DLD1 (cell line): ENCODE data around the gene GABPB1.

ENCODE experiments used
- in situ Hi-C: cut with HindIII; loops from 2 replicates; pipeline ENCODE4 v1.10.0; 2017; ENCODE audit warnings: low sequenced_read_pairs

The GABPB1 gene

DNA sequence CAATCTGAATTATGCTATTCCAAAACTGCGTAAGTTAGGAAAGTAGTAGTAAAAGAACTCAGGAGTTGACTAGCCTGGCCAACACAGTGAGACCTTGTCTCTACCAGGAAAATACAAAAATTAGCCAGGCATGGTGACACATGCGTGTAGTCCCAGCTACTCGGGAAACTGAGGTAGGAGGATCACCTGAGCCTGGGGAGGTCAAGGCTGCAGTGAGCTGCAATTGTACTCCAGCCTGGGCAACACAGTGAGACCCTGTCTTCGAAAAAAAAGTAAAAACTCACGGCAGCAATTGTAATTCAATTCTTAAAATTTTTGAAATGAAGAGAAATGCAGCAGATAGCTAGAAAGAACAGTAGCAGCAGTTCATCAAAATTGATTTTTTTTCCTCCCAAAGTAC, 9.7 kb downstream of the GABPB1 start:
- in situ Hi-C loops, result no loop called here

DNA sequence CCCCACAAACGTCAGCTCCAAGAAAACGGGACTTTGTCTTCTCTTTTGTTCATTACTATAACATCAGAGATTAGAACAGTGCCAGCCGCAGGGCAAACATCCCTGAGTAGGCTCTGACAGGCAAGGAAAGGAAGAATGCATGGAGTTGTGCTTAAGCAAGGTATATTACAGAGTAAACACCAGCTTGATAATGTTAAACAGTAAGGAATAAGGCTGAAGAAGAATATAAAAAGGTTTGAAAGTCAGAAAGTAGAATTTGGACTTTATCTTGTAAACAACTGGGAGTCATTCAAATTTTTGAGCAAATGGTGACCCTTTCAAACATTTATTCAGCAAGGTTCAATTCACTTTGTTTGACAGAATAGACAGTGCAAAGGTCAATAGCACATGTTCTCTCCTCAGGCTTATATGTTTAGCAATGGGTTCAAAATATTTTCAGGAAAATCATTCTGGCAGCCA, 11.0 kb downstream of the GABPB1 start:
- in situ Hi-C loops, result no loop called here

DNA sequence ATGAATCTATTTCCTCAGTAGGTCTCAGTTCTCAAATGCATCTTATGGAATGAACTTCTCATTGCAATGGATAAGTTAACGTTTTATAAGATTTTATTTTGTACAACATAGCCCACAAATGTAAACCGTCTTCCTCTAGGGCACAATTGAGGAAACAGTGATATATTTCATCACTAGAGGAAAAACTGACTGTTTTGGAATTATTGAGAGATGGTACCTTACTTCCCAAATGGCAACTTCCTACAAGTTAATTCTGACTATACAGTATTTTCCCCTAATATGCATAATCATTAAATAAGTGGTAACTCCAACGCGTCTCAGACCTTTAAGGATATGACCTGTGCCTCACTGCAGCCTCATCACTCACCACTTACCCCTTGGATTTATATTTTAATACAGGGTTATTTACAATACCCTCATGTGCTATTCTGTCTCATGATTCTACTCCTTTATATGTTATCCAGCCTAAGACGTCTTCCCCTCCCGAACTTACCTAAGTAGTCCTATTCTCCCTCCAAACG, 13.3 kb downstream of the GABPB1 start:
- in situ Hi-C loops, result no loop called here

- in situ Hi-C loops, result no loop called here
Measured at GRCh38 chr15:50340416-50340815, 14.6 kb downstream of the GABPB1 start.

DNA sequence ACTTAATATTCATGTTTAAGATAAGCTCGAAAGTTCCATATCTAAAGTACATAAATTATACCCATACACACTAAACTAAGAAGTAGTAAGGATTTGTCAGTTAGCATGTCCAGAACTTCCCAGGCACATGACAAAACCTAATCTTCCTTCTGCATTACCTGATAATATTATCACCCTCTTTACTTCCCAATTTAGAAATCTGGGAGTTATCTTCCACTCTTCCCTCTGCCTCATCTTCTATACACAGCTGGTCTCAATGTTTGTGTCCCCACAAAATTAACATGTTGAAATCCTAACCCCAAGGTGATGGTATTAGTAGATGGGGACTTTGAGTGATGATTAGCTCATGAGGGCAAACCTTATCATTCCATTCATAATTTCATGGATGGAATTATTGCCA, 15.3 kb downstream of the GABPB1 start:
- in situ Hi-C loops, result no loop called here

- in situ Hi-C loops, result no loop called here
Measured at GRCh38 chr15:50335251-50335650, 19.7 kb downstream of the GABPB1 start.

- in situ Hi-C loops, result no loop called here
Measured at GRCh38 chr15:50333229-50333628, 21.8 kb downstream of the GABPB1 start.

GRCh38 chr15:50330921-50331320, 24.1 kb downstream of the GABPB1 start:
- in situ Hi-C loops, result no loop called here

DNA sequence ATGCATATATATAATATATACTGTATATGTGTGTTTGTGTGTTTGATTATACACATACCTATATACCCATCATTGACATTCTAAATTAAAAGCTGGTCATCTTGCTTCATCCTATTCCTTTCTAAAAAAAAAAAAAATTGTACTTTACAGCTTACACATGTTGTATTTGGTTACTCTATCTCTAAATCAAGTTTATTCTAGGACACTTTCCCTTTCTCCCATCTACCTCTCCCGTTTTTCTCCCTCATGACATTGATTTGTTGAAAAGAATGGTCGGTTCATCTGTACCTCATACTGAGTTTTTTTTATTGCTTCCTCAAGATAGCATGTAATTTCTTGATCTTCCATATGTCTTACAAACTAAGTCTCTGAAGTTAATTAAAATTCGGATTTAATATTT, 26.9 kb downstream of the GABPB1 start:
- in situ Hi-C loops, result no loop called here

GRCh38 chr15:50321680-50322210, 33.3 kb downstream of the GABPB1 start:
- in situ Hi-C loops, result no loop called here

- in situ Hi-C loops, result no loop called here
Measured at GRCh38 chr15:50320504-50320903, 34.5 kb downstream of the GABPB1 start.

DNA sequence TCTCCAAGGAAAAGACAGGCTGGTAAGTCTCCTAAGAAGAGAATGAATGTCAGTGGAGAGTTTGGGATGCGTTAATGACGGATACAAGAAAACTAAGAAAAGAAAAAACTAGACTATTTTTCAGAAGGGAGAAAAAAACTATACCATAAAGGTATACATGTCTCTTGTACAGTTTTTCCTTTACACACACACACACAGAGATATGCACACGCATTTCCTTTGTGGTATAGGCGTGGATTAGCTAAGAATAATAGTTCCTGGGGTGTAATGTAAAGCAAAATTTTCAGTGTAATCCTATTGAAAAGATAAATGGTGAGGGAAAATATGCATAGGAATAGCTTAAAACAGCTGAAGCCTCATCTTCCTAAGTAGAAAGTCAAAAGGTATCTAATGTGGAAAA, 36.3 kb downstream of the GABPB1 start:
- in situ Hi-C loops, result no loop called here

DNA sequence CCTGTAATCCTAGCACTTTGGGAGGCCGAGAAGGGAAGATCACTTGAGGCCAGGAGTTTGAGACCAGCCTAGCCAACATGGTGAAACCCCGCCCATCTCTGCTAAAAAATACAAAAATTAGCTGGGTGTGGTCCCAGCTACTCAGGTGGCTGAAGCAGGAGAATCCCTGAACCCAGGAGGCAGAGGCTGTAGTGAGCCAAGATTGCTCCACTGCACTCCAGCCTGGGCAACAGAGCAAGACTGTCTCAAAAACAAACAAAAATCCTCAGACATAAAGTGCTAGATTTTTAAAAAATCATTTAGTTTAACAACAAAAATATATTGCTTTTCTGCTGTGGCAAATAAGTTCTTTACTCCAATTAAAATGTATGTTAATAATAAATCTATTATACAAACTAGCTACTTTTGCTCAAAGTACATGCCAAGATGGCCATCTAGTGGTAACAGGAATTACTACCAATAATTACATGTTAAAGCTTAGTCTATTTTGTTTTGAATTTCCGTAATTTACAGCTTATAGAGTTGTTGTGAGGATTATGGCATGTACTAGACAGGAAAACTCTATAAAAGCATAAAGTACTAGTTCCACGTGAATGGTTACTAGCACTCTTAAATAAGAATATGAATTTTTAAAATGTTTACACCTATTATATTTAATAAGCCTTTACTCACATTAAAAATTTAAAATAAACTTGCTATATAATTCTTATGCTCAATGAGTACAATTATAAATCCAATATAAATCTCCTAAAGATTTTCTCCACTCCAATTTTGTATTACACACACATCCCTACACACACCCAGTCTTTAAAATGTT, 39.0 kb downstream of the GABPB1 start:
- in situ Hi-C loops, result no loop called here

GRCh38 chr15:50312636-50313035, 42.4 kb downstream of the GABPB1 start:
- in situ Hi-C loops, result no loop called here

GRCh38 chr15:50307799-50308198, 47.2 kb downstream of the GABPB1 start:
- in situ Hi-C loops, result no loop called here

GRCh38 chr15:50304836-50305235, 50.2 kb downstream of the GABPB1 start:
- in situ Hi-C loops, result no loop called here

DNA sequence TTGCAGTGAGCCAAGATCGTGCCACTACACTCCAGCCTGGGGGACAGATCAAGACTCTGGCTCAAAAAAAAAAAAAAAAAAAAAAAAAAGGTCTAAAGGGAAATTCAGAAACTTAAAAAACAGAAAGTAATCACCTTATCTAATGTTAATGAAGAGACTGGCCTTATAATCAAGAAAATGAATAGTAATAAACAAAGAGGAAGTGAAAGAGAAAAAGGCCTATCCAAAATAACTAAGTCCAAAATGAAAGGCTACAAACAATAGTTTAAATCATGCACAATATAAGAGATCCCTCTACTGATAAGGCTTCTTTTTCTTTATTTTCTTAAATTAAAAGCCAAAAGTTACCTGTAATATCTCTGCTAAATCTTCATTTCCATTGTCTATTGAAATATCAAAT, 52.4 kb downstream of the GABPB1 start:
- in situ Hi-C loops, result no loop called here

DNA sequence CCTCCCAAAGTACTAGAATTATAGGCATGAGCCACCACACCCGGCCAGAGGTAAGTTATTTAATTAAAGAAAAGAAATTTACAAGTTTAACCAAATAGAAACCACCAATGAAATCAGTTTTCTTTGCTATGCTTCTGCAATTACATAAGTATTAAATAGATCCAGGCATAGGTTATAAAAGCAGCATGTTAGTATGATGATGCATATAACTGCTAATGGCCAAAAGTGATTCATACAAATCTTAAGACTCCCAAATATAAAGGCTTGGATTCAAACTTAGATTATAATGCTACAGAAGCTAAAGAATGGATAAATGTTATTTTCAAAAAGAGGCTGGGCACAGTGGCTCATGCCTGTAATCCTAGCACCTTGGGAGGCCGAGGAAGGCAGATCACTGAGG, 56.7 kb downstream of the GABPB1 start:
- in situ Hi-C loops, result no loop called here

DNA sequence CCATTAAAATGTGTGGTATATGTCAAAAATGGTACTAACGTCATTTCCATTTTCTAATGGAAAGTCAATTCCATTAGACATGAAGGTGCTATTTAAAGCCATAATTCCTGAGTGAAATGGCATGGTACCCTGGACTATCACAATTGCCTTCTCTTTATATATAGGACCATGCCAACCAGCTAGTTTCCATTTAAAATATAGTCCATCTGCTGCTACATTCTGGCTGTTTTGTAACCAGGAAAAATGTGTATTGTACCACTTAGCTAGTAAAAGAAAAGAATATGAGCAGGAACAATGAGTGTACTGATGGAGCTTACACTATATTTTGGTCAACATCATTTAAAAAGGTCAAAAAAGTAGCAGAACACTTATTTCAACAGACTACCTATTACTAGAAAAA, 59.0 kb downstream of the GABPB1 start:
- in situ Hi-C loops, result no loop called here

DNA sequence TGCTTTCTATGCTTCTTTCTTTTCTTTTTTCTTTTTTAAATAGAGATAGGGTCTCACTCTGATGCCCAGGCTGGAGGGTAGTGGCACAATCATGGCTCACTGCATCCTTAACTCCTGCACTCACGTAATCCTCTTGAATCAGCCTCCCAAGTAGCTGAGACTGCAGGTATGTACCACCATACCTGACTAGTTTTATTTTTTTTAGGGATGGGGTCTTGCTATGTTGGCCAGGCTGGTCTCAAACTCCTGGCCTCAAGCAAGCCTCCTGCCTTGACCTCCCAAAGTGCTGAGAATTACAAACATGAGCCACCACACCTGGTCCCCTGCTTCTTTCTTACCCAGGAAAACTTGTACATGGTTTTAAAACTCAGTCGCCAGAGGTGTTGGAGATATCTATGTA, 65.2 kb downstream of the GABPB1 start:
- in situ Hi-C loops, result no loop called here

DNA sequence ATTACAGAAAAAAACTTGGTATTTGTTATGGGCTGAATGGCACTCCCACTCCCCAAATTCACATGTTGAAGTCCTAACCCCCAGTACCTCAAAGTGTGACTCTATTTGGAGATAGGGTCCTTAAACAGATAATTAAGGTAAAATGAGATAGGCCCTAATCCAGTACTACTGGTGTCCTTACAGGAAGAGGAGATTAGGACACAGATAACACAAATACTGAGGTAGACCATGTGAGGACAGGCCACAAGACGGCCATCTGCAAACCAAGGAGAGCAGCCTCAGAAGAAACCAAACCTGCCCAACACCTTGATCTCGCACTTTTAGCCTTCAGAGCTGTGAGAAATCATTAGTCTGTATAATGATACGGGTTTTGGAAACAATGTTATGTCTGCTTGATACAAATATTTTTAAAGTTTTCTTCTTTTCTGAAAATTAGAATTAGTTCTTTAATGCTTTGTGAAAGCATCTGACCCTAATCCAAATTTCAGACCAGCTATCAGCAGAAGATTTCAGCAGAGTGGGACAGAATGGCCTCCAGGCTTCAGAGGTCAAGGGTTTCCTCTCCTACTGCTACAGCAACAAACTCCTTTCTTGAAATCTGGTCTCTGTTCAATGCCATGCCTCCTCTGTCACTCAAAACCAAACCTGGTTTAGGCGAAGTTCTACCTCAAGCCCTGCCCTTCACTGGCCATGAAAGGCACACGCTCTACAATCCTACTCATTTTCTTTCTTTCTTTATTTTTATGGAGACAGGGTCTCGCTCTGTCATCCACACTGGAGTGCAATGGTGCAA, 67.5 kb downstream of the GABPB1 start:
- in situ Hi-C loops, result no loop called here

DNA sequence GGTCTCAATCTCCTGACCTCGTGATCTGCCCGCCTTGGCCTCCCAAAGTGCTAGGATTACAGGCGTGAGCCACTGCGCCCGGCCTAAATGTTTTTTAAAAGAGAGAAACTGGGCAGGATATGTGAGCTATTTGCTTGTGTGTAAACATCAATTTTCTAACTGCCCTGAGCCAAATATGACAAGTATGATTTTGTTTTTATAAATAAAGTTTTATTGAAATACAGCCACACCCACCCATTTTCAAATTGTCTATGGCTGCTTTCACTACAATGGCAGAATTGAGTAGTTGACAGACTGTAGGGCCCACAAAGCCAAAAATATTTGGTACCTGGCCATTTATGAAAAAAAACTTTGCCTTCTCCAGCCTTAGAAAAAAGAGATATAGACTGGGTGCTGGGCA, 73.6 kb downstream of the GABPB1 start:
- in situ Hi-C loops, result no loop called here
